Measurements from ENCODE around the gene CHADL.

GRCh38 chr22:41217553-41218157, 23.1 kb downstream of the CHADL start:
- no peak for TF ChIP-seq EZH2 (IDR thresholded peaks at IDR 0.05)
- TF ChIP-seq POLR2AphosphoS5 (IDR thresholded peaks at IDR 0.05; ENCODE audit: borderline replicate concordance, low read depth, low read length), result peak; percentile 49
- no peak for TF ChIP-seq FOXP2 (optimal IDR thresholded peaks at IDR 0.05; ENCODE audit: control extremely low read depth, extremely low read length, insufficient read depth)

All from SK-N-MC (cell line).